Fibroblast of skin of back (primary cell): ENCODE results near the gene WNT16.
A peak's percentile ranks its signal among the peaks of the same experiment; 100 is the strongest.
"Not testable (repeated sequence)": the region's sequence is repeated elsewhere in the genome, so short reads cannot be mapped to it uniquely, and the experiment has no call there.

Source experiments
- DNase-seq: peaks from one replicate; pipeline ENCODE4 v3.0.0-alpha.2; 2013

The WNT16 gene

DNA sequence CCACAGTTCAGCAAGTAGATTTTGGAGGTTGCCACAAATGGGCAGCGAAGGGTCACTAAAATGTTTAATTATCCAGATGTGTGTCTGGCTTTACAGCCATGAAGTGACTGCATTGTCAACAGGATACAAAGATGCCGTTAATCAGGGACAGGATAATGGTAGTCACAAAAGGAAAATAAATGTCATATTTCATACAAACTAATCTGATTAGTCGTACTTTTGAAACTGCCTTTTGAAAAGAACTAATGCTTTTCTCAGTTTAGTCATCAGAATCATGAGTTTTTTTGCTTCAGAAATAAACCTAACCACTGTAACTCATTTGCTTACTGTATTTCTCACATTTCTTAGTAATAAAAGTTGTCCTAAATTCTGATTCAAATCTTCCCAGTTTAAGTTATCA, 22.2 kb upstream of the WNT16 start:
- DNase-seq, result no peak

- no peak for DNase-seq
Observed at GRCh38 chr7:121307021-121307574, 21.7 kb upstream of the WNT16 start.

GRCh38 chr7:121313220-121313792, 15.5 kb upstream of the WNT16 start:
- peak; percentile 56 for DNase-seq

DNA sequence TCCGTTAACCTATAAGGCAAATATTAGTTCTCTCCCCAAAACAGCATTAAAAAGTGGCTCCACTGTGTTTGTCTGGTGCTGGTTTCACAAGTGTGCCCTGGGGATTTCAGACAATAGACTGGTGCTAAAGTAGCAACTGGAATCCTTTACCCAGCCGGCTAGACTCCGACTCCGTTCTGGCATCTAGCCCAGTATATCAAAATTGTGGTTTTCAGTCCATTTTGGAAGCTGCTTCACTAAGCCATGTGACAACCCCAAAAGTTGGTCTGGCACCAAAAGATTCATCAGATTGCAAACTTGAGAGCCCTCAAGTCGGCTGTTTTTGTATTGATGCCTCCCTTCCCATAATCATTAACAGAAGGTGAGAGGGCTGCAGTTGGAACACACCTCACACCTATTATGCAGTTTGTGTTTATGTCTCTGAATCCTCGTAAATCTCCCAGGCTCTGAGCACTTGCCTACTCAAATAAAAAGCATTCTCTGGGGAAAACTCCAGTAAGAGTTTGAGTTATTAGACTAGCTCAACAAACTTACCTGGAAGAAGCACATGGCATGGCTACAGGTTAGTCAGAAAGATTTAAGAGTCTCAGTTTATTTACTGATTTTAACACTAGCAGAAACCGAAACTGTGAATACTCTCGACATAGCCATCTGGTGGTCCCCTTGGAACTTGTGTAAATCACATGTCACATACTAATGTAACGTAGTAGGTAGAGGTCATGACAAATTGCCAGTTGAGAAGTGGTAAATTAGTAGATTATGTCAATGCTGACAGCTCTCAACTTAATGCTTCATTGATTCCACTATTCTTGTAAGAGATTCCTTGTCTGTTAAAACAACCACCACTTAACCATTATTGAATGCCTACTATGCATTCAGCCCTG, 14.8 kb upstream of the WNT16 start:
- peak; percentile 60 for DNase-seq

DNA sequence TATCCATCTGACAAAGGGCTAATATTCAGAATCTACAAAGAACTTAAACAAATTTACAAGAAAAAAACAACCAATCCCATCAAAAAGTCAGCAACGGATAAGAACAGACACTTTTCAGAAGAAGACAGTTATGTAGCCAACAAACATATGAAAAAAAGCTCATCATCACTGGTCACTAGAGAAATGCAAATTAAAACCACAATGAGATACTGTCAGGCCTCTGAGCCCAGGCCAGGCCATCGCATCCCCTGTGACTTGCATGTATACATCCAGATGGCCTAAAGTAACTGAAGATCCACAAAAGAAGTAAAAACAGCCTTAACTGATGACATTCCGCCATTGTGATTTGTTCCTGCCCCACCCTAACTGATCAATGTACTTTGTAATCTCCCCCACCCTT, 13.6 kb upstream of the WNT16 start:
- not testable (repeated sequence) for DNase-seq

- DNase-seq, result no peak
Observed at GRCh38 chr7:121322460-121322859, 6.3 kb upstream of the WNT16 start.

DNA sequence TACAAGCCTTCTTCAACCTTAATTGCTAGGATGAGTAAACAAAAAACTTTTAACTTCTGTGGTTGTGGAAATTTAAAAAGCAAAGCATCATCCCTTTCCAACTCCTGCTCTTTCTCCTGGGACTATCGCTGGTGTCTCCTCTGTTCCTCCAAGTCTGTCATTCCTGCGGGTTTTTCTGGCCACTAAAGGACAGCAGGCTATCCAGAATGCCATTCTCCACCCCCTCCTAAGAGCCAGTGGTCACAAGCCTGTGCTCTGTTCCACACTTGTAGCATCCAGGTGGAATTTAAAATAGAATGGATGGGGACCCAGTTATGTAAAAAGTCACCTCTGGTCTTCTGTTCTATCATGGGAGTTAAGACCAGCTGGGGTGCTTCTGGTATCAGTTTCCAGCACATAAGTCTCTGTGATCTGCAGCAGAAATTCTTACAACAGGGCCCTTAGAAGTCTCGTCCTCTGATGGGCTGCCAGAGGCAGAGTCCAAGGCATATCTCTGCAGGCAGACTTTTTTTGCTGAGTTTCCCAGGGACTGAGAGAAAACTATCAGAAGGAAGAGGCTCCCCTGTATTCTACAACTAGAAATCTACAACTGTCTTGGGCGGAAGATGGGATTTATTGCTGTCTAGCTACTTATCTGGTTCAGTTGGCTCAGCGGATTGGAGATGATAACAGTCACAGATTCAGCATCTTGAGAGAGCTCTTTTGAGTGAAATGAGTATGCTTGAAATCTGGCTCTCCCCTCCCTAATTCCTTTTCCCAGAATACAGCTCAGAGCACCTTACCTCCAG, 5.1 kb upstream of the WNT16 start:
- no peak for DNase-seq

DNA sequence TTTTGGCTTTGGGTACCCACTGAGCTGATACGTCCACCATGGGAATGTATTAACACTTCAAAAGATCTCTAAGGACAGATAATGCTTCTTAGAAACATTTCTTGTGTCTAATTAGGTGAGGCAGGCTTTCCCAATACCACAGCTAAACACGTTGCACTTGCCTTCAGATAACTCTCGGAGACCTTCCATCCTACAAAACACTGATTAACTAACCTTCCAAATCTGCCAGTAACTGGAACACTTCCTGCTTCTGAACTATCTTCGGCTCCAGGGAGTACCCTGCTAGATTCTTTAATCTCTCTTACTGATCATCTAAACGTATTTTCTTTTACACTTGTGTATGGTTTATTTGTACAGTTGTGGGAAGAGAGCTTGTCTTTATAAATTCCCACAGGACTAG, 1.1 kb upstream of the WNT16 start:
- no peak for DNase-seq

DNA sequence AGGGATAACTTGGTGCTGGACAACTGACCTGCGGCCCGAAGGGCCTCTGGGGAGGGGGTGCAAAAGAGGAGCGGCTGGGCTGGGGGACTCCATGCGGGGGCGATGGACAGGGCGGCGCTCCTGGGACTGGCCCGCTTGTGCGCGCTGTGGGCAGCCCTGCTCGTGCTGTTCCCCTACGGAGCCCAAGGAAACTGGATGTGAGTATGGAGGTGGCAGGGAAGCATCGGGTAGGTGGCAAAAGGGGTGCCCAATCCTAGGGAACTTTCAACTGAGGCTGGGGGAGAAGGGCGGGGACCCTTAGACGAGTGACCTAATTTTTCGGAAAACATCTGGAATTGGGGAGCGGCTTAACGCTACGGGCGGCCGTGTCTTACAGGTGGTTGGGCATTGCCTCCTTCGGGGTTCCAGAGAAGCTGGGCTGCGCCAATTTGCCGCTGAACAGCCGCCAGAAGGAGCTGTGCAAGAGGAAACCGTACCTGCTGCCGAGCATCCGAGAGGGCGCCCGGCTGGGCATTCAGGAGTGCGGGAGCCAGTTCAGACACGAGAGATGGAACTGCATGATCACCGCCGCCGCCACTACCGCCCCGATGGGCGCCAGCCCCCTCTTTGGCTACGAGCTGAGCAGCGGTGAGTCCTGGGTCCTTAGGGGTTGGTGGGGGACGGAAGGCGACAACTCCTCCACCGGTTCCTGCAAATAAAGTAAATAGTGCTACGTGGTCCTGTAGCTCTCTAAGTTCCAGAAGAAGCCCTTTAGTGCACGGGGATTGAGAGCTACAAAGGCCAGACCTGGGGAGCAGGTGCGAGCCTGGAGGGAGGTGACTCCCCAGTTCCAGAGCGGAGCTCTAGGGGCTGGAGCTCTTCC, 622 bp downstream of the WNT16 start:
- peak; percentile 27 for DNase-seq

GRCh38 chr7:121330053-121330833, 1.4 kb downstream of the WNT16 start:
- peak; percentile 30 for DNase-seq

DNA sequence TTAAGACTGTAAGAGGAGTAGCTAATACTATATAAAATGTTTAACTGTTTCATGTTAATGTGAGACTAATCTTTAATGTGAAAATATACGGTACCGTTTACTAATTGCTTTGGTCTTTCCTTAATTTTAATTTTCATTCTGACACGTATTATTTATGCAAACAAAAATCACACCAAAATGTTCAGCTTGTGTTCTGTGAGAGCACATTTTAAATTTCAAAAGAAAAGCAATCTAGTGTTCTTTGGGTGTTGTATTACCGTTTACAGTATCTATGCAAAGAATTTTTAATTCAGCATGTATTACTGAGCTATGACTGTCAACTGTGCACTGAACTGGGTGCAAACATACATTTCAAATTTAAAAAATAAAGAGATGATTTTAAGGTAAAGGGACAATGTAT, 2.2 kb downstream of the WNT16 start:
- DNase-seq, result no peak

DNA sequence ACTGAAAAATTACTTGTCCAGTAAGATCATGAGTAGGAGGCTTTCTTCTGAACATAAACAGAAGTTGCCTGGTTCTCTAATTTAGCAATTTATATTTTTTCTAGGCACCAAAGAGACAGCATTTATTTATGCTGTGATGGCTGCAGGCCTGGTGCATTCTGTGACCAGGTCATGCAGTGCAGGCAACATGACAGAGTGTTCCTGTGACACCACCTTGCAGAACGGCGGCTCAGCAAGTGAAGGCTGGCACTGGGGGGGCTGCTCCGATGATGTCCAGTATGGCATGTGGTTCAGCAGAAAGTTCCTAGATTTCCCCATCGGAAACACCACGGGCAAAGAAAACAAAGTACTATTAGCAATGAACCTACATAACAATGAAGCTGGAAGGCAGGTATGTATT, 2.8 kb downstream of the WNT16 start:
- DNase-seq, result no peak

GRCh38 chr7:121334376-121334775, 5.6 kb downstream of the WNT16 start:
- no peak for DNase-seq

GRCh38 chr7:121334875-121335648, 6.3 kb downstream of the WNT16 start:
- peak; percentile 70 for DNase-seq

DNA sequence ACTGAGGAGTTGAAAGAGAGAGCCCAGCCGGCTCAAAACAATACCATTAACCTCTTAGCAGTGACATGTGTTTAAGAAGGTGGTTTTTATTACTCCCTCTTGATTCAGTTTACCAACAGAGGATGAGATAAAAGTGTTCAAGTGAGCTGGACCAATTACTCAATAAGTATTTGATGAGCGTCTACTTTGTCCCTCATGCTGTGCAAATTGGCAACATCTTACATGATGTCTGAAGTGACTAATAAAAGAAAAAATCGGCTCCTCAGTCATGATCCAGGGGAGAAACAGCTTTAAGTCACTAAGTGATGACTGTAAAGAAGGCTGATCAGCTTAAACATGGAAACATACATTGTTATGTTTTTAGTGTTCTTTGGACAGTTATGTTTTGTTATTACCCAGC, 7.8 kb downstream of the WNT16 start:
- DNase-seq, result peak; percentile 57

GRCh38 chr7:121337398-121337797, 8.6 kb downstream of the WNT16 start:
- DNase-seq, result peak; percentile 63

GRCh38 chr7:121339082-121339481, 10.3 kb downstream of the WNT16 start:
- DNase-seq, result no peak

- DNase-seq, result peak; percentile 10
Observed at GRCh38 chr7:121341933-121342332, 13.1 kb downstream of the WNT16 start.

DNA sequence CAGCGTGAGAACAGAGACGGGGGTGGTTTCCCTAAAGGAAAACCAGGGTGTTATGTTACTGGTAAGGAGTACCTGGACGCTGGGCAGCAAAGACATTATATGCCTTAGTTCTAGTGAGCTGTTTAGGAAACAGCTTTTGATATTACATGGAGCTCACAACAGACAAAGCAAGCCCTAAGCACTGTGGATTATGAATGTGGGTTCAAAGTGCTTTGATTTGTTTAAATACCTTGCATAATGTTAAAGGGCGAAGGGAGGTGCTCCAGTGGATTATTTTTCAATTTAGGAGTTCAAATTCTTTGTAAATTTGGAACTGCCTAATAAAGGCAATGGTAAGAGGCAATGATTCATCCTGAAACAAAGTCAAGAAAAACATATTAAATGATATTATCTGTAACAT, 13.8 kb downstream of the WNT16 start:
- DNase-seq, result no peak

GRCh38 chr7:121343302-121343701, 14.5 kb downstream of the WNT16 start:
- no peak for DNase-seq

GRCh38 chr7:121344093-121344492, 15.3 kb downstream of the WNT16 start:
- no peak for DNase-seq
